Measurements from ENCODE around the gene DOP1B. TPM values are rescaled to one million over a fixed set of nuclear protein-coding genes. Genes with fewer than 3 reads are reported as not detected.

Gene DOP1B
- total RNA-seq, 1 experiment from 2014 or later, result 7.1 TPM

DNA sequence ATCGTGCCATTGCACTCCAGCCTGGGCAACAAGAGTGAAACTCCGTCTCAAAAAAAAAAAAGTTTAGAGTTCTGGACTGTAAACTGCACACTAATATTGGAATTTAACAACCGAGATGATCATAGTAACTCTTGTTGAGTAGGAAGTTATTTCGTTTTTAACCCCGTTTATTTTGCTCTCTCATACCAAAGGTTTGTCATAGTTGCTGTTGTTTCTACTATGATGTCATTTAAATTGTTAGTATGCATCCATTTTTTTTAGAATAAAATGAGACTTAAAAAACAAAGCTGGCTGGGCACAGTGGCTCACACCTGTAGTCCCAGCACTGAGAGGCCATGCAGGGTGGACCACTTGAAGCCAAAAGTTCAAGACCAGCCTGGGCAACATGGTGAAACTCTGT lies 49.3 kb downstream of the DOP1B start:
- intact Hi-C loops (cut with micrococcal nuclease; ENCODE audit: unreplicated experiment), result no loop called here
- Mint-ChIP-seq H3K9me3 (ENCODE audit: low read depth, unreplicated experiment) (no peaks in the 10 kb centered on the region), H3K27me3 (ENCODE audit: unreplicated experiment) (no peaks in the 10 kb centered on the region), H3K4me1 (ENCODE audit: low read depth, unreplicated experiment) (peaks cover 38% of the 10 kb centered on the region), H3K27ac (ENCODE audit: unreplicated experiment) (no peak overlapping the region), H3K4me3 (ENCODE audit: low read depth, unreplicated experiment) (no peak overlapping the region), H3K36me3 (ENCODE audit: insufficient read depth, unreplicated experiment) (peaks cover 11% of the 10 kb centered on the region)
- no peak for DNase-seq
- TF ChIP-seq, protein P1, sequence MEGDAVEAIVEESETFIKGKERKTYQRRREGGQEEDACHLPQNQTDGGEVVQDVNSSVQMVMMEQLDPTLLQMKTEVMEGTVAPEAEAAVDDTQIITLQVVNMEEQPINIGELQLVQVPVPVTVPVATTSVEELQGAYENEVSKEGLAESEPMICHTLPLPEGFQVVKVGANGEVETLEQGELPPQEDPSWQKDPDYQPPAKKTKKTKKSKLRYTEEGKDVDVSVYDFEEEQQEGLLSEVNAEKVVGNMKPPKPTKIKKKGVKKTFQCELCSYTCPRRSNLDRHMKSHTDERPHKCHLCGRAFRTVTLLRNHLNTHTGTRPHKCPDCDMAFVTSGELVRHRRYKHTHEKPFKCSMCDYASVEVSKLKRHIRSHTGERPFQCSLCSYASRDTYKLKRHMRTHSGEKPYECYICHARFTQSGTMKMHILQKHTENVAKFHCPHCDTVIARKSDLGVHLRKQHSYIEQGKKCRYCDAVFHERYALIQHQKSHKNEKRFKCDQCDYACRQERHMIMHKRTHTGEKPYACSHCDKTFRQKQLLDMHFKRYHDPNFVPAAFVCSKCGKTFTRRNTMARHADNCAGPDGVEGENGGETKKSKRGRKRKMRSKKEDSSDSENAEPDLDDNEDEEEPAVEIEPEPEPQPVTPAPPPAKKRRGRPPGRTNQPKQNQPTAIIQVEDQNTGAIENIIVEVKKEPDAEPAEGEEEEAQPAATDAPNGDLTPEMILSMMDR (IDR thresholded peaks at IDR 0.05; ENCODE audit: unreplicated experiment), result no peak
- BruUV-seq (replicated peaks), result no TSS peak
- CTCF ChIA-PET, result interaction anchor here (1.1 kb wide), 1 partner anchor 65 kb away, joined by 9 read pairs; no protein-coding TSS in a partner anchor

Other genes starting within 250 kb of the DOP1B start
- gene SETD4, start 96.3 kb upstream of the DOP1B start, total RNA-seq (2022), result 20.1 and 24.7 TPM in 2 replicates
- gene CBR1, start 86.8 kb upstream of the DOP1B start, total RNA-seq (2022), result 57.8 and 72.2 TPM in 2 replicates
- 2.8 and 3.1 TPM in 2 replicates for gene CBR3, start 21.7 kb upstream of the DOP1B start, total RNA-seq (2022)
- 18.2 and 20.2 TPM in 2 replicates for gene MORC3, start 163.4 kb downstream of the DOP1B start, total RNA-seq (2022)
- gene CHAF1B, start 228.6 kb downstream of the DOP1B start, total RNA-seq (2022), result 13.2 and 16.0 TPM in 2 replicates